Activated CD4-positive, alpha-beta T cell treated with anti-CD3 and anti-CD28 coated beads, Interleukin-2, Interleukin-4, amounts not matched to agents 100 ng/mL and 50 ng/mL, durations not matched to agents 16 hours and 8 hours (primary cell): ENCODE measurements around the gene ATP8A2.
"Not testable (repeated sequence)": the region's sequence is repeated elsewhere in the genome, so short reads cannot be mapped to it uniquely, and the experiment has no call there.

Experiments
- DNase-seq: peaks from one replicate; pipeline ENCODE4 v3.0.0-alpha.2; 2020; ENCODE audit warnings: low spot score

ATP8A2 gene

GRCh38 chr13:25807562-25807961 is 435.8 kb downstream of the ATP8A2 start:
- no peak for DNase-seq

DNA sequence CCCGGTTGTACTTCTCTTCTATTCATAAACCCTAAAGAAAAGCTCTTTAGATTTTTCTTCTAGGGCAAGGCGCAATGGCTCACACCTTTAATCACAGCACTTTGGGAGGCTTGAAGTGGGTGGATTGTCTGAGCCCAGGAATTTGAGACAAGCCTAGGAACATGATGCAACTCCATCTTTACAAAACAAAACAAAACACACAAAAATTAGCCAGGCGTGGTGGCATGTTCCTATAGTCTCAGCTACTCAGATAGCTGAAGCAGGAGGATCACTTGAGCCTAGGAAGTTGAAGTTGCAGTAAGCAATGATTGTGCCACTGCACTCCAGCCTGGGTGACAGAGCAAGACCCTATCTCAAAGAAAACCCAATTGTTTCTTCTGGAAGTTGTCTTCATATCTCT is 439.7 kb downstream of the ATP8A2 start:
- no peak for DNase-seq

- DNase-seq: no peak
These were observed 444.5 kb downstream of the ATP8A2 start for GRCh38 chr13:25816239-25816638.

- DNase-seq: no peak
These were observed 448.2 kb downstream of the ATP8A2 start for GRCh38 chr13:25819856-25820530.

- no peak for DNase-seq
These were observed 450.0 kb downstream of the ATP8A2 start for GRCh38 chr13:25821776-25822175.

DNA sequence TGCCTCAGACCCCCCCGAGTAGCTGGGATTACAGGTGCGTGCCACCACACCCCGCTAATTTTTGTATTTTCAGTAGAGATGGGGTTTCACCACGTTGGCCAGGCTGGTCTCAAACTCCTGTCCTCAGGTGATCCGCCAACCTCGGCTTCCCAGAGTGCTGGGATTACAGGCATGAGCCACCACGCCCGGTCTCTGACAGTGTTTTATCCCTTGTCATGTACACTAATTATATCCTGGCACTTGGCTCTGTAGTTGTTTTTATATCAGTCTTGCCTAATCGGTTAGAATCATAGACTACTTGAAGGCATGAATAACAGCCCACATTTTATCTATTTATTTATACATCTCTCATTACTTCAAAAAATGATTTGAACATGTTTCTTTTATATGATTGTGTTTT is 455.4 kb downstream of the ATP8A2 start:
- not testable (repeated sequence) for DNase-seq

- DNase-seq: no peak
These were observed 456.2 kb downstream of the ATP8A2 start for GRCh38 chr13:25827831-25828465.

DNA sequence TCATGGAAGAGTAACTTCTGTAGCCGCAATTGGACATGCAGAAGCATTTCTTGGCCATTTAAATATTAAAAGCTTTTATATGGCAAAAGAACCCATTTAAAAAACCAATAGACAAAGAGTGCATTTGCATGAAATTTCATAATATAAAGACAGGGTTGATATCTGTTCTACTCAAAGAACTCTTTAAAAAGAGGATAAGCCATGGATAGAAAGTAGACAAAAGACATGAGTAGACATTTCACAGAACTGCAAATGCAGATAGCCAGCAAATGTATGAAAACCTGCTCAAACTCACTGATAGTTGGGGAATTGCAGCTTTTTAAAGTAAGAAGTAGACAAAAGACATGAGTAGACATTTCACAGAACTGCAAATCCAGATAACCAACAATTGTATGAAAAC is 462.0 kb downstream of the ATP8A2 start:
- no peak for DNase-seq

- no peak for DNase-seq
These were observed 465.0 kb downstream of the ATP8A2 start for GRCh38 chr13:25836574-25837336.

GRCh38 chr13:25839371-25839770 is 467.6 kb downstream of the ATP8A2 start:
- DNase-seq: no peak

- DNase-seq: no peak
These were observed 468.5 kb downstream of the ATP8A2 start for GRCh38 chr13:25840261-25840660.

DNA sequence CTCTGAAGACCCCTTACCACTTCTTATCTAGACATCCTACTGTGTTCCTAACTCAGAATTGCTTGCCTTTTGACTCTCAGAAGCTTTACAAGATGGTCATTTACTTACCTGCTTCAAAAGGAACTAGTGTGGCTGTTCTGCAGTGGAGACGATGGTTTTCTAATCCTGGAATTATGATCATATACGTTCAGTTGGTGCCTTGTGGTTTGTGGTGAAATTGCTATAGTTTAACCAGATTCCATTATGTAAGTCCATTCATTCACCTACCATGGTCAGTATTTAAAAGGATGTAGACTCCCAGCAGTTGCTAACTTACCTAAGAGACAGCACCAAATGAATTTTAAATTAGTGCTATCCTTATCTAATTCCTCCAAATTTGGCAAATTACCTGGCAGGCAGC is 469.2 kb downstream of the ATP8A2 start:
- DNase-seq: no peak

DNA sequence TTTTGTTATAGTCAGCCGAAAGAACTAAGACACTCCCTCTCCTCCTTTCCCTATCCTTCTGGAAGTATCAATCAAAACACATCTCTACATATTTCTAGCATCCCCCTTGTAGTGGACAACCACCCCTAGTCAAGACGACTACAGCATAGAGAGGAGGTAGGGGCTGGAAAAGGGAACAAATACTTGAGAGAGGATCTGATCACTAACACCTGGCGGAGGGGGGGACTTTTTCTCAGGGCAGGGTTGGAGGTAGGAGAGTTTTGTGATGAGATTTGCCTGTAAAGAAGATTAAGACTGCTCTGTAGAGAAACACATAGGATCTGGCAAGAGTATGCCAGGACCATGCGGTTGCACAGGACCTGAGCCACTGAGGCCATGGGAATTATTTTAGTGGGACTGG is 471.9 kb downstream of the ATP8A2 start:
- DNase-seq: no peak

DNA sequence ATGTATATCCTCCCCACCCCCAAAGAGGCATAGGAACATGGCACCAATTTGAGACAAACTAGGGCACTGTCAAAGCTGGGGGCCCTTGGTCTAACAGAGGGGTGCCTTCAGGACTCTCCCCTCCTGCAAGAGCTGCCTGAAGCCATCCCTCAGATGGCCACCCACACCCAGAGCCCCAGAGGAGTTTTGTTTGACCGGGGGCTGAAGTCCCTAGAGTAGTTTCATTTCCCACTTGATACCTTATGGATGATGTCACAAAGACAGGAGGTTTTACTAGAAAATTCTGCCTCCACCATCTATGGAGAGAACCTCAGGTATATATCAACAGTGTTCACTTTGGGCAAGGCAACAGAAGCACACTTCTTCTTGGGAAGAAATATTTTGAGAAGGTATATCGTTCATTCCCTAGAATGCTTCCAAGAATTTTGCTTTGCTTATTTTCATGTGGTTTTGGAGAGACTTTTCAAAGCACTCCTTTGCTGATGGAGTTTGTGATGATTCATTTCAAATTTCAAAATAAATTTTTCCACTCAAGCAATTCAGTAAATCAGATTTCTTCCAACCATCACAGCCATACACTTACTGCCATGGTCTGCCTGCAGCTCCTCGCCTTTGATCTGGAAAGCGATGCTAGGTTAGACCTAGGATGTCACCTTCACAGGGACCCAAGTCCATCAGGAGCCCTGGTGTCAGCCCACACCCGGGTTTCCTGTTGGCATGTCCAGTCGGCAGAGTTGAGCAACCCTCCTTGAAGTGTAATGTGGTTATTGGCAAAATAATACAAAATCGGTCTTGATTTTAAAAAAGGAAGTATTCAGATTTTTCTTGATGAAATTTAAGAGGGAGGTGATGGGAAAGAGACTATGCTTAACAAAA is 473.0 kb downstream of the ATP8A2 start:
- DNase-seq: no peak

DNA sequence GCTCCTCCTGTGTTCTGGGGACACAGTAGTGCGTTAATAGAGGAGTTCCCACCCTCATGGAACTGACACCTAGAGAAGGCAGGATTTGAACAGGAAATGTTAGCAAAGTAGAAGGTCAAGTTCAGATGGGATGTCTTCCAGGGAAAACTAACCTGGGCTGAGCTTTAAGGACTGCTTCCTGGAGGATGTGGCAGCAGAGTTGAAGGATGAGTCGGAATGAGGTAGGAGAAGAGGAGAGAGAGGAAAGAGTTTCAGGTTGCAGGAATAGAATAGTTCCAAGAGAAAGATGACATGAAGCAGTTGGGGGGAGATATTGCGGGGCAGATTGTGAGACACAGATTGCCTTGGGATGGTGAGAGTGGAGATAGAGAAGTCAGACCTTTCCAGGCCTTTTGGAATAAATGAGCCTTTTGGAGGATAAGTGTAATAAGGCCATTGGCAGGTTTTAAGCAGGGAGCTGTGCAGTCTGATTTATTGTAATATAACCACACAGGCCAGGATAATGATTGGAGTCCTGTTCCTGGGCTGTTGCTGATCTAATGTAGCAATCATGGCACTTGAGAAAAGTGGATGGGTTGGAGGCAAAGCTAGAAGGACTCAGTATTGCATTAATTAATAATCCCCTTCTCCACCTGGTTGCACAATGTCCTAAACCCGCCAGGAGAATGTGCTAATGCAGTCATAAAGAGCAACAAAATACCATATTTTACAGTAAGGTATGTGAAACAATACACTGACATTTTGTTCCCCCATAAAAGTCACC is 474.6 kb downstream of the ATP8A2 start:
- no peak for DNase-seq

- peak; percentile 47 for DNase-seq
These were observed 475.4 kb downstream of the ATP8A2 start for GRCh38 chr13:25847145-25847544.

- DNase-seq: no peak
These were observed 476.2 kb downstream of the ATP8A2 start for GRCh38 chr13:25847635-25848626.

GRCh38 chr13:25848812-25849745 is 477.3 kb downstream of the ATP8A2 start:
- no peak for DNase-seq

DNA sequence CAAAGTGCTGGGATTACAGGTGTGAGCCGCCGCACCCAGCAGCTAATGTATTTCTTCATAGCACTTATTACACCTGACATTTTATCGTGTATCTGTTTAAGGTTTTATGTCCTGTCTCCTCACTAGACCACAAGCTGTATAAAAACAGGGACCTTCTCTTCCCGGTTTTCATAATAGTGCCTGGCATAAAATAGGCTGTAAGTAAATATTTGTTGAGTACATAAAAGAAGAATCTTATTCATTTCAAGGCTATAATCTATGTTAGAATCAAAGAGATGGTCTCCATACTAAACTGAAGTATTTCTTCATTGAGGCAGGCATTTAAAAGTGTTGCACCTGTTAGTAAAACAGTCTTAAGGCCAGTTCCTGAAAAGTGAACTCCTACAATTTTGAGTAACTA is 486.1 kb downstream of the ATP8A2 start:
- DNase-seq: no peak
